ENCODE results near the gene GRK6. TPM values are rescaled to one million over a fixed set of nuclear protein-coding genes. Genes with fewer than 3 reads are reported as not detected.
A peak's percentile ranks its signal among the peaks of the same experiment; 100 is the strongest.

Gene GRK6
- total and polyA plus RNA-seq, 9 of the 15 experiments (the other 6 are each of a cell fraction or from before 2014, with no cell fraction given) = 0.63 to 122 (median 44.5) TPM

GRCh38 chr5:177483994-177484901, 57.8 kb downstream of the GRK6 start (continued):
- TF ChIP-seq ARID1B (IDR thresholded peaks at IDR 0.05) (no peak), ZNF143 (CRISPR knock-in tag; IDR thresholded peaks at IDR 0.05) (no peak), NCOA1 (IDR thresholded peaks at IDR 0.05; ENCODE audit: low read depth) (no peak), HDAC2 (IDR thresholded peaks at IDR 0.05) (no peak), LCOR (CRISPR knock-in tag; IDR thresholded peaks at IDR 0.05) (0 out of 2 replicates have a peak, but pooled peaks have one; percentile 21), SMARCA4 (IDR thresholded peaks at IDR 0.05) (no peak), ZNF140 (CRISPR knock-in tag; IDR thresholded peaks at IDR 0.05) (no peak), ZFP1 (CRISPR knock-in tag; IDR thresholded peaks at IDR 0.05) (no peak), CBX1 (IDR thresholded peaks at IDR 0.05; ENCODE audit: low read depth) (0 out of 2 replicates have a peak, but pooled peaks have one; percentile 55), MYNN (IDR thresholded peaks at IDR 0.05) (peak; percentile 9), MYNN (CRISPR knock-in tag; IDR thresholded peaks at IDR 0.05) (no peak), XRCC3 (IDR thresholded peaks at IDR 0.05) (no peak), TARDBP (IDR thresholded peaks at IDR 0.05) (no peak), WHSC1 (IDR thresholded peaks at IDR 0.05; ENCODE audit: low read length) (no peak), E2F8 (IDR thresholded peaks at IDR 0.05; ENCODE audit: low read depth, partially characterized antibody) (peak; percentile 34), PCBP1 (IDR thresholded peaks at IDR 0.05; ENCODE audit: low read depth, low read length, poor library complexity, severe bottlenecking) (no peak), CBFA2T3 (IDR thresholded peaks at IDR 0.05) (no peak), GTF3C2 (IDR thresholded peaks at IDR 0.05; ENCODE audit: borderline replicate concordance, extremely low read depth, insufficient read length) (no peak), EZH2 (IDR thresholded peaks at IDR 0.05; ENCODE audit: borderline replicate concordance, low read depth, low read length) (no peak), ZNF79 (CRISPR knock-in tag; IDR thresholded peaks at IDR 0.05; ENCODE audit: low read depth) (no peak), ILF3 (IDR thresholded peaks at IDR 0.05; ENCODE audit: borderline replicate concordance) (no peak), NR3C1 (CRISPR knock-in tag; IDR thresholded peaks at IDR 0.05) (no peak), BRD9 (IDR thresholded peaks at IDR 0.05; ENCODE audit: low read depth, partially characterized antibody) (no peak)

All from K562 (cell line).